Suprapubic skin (tissue), 4 donors: ENCODE data around the gene NFATC3. TPM values are rescaled to one million over a fixed set of nuclear protein-coding genes. Genes with fewer than 3 reads are reported as not detected.
A peak's percentile ranks its signal among the peaks of the same experiment; 100 is the strongest.

ENCODE experiments used
- DNase-seq, 2 donors: peaks; one replicate each; pipeline ENCODE4 v3.0.0-alpha.2; 2019; ENCODE audit warnings: low spot score in 2 of 2
- H3K27ac ChIP-seq: fragments of 200-600 bp; sonication (generic); one replicate; pipeline ENCODE4 v1.5.1; 2019
- H3K27me3 ChIP-seq: fragments of 200-600 bp; sonication (generic); one replicate; pipeline ENCODE4 v1.5.1; 2019
- H3K36me3 ChIP-seq: fragments of 200-600 bp; sonication (generic); one replicate; pipeline ENCODE4 v1.5.1; 2019
- H3K4me1 ChIP-seq: fragments of 200-600 bp; sonication (generic); one replicate; pipeline ENCODE4 v1.5.1; 2019
- H3K4me3 ChIP-seq: fragments of 200-600 bp; sonication (generic); one replicate; pipeline ENCODE4 v1.5.1; 2019; ENCODE audit warnings: mild to moderate bottlenecking
- H3K9me3 ChIP-seq: fragments of 200-600 bp; sonication (generic); one replicate; pipeline ENCODE4 v1.5.1; 2019
- EP300 ChIP-seq: sonication (generic); formaldehyde crosslinking; IDR thresholded peaks from one replicate; pipeline ENCODE4 v1.6.1; 2017; ENCODE audit warnings: antibody characterized with exemption
- POLR2A ChIP-seq, 2 donors: fragments of 450-650 bp; IDR thresholded peaks; one replicate each; pipeline ENCODE4 v1.6.1; 2017; ENCODE audit warnings: antibody characterized with exemption in 2 of 2, mild to moderate bottlenecking in 2 of 2, moderate library complexity in 2 of 2
- POLR2AphosphoS5 ChIP-seq, 3 donors: sonication (generic); formaldehyde crosslinking; IDR thresholded peaks; one replicate each; pipeline ENCODE4 v1.6.1; 2017; ENCODE audit warnings: antibody characterized with exemption in 3 of 3
- WGBS: methylation state at CpG from one replicate; pipeline ENCODE4 v1.1.5; 2018; 5-methylcytosine and 5-hydroxymethylcytosine counted together
- total RNA-seq, 4 donors: library from RNA; depleted of rRNA; stranded (reverse); fragments of >200 nt; gene quantifications; one replicate each; pipeline ENCODE4 v1.1.0, GENCODE V29; 2016
- TF ChIP-seq, protein P1 (sequence below), 2 donors: fragments of 200-600 bp in 1 of 2; fragments of 450-650 bp in 1 of 2; sonication (generic) in 1 of 2; IDR thresholded peaks; one replicate each; pipeline ENCODE4 v1.5.1; 2016 to 2019; ENCODE audit warnings: antibody characterized with exemption in 2 of 2, mild to moderate bottlenecking in 1 of 2, moderate library complexity in 1 of 2

NFATC3 gene
- total RNA-seq, 4 donors from 2014 or later = 32.7 to 58.1 (median 36.9) TPM

DNA sequence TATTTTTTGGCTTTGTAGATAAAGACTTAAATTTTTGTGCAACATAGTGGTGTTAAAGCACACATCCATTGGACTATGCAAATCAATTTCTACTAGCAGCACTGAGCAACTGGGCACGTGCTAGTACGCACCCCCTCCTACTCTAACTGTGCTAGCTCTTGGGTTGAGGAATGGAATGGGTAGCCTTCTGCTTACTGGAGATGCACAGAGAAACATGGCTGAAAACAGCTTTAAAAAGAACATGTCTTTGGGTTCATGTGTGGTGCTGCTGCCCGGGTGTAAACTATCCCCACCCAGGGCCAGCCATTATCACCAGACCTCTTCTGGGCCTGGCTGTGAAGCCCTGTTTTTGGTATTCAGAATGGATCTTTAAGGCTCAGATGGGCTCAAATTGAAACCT is 143.5 kb downstream of the NFATC3 start:
- peaks cover 45% of the 10 kb centered on the region for H3K36me3 ChIP-seq
- 82% methylated on average over 3 of the region's 3 CpGs for WGBS
- H3K27me3 ChIP-seq = no peaks in the 10 kb centered on the region
- peaks cover 30% of the 10 kb centered on the region for H3K4me1 ChIP-seq
- no peak for TF ChIP-seq POLR2A (IDR thresholded peaks at IDR 0.05)
- no peak for TF ChIP-seq EP300
- no peak for TF ChIP-seq POLR2AphosphoS5 (IDR thresholded peaks at IDR 0.05)
- TF ChIP-seq, protein P1, sequence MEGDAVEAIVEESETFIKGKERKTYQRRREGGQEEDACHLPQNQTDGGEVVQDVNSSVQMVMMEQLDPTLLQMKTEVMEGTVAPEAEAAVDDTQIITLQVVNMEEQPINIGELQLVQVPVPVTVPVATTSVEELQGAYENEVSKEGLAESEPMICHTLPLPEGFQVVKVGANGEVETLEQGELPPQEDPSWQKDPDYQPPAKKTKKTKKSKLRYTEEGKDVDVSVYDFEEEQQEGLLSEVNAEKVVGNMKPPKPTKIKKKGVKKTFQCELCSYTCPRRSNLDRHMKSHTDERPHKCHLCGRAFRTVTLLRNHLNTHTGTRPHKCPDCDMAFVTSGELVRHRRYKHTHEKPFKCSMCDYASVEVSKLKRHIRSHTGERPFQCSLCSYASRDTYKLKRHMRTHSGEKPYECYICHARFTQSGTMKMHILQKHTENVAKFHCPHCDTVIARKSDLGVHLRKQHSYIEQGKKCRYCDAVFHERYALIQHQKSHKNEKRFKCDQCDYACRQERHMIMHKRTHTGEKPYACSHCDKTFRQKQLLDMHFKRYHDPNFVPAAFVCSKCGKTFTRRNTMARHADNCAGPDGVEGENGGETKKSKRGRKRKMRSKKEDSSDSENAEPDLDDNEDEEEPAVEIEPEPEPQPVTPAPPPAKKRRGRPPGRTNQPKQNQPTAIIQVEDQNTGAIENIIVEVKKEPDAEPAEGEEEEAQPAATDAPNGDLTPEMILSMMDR (IDR thresholded peaks at IDR 0.05) = no peak
- DNase-seq = no peak
- no peak overlapping the region for H3K4me3 ChIP-seq
- no peak overlapping the region for H3K27ac ChIP-seq
- H3K9me3 ChIP-seq = no peaks in the 10 kb centered on the region

GRCh38 chr16:68229431-68230175 is 144.4 kb downstream of the NFATC3 start:
- Histone ChIP-seq H3K4me1 (peaks cover 39% of the 10 kb centered on the region), H3K27me3 (no peaks in the 10 kb centered on the region), H3K9me3 (no peaks in the 10 kb centered on the region), H3K4me3 (no peak overlapping the region), H3K36me3 (peaks cover 45% of the 10 kb centered on the region), H3K27ac (no peak overlapping the region)
- 10% methylated on average over 1 of the region's 4 CpGs for WGBS
- TF ChIP-seq, protein P1 (IDR thresholded peaks at IDR 0.05) = peak; percentile 79 to 83
- TF ChIP-seq POLR2AphosphoS5 (IDR thresholded peaks at IDR 0.05) = no peak
- no peak for TF ChIP-seq EP300
- peak in 1 of 2 donors; percentile 64 for DNase-seq

DNA sequence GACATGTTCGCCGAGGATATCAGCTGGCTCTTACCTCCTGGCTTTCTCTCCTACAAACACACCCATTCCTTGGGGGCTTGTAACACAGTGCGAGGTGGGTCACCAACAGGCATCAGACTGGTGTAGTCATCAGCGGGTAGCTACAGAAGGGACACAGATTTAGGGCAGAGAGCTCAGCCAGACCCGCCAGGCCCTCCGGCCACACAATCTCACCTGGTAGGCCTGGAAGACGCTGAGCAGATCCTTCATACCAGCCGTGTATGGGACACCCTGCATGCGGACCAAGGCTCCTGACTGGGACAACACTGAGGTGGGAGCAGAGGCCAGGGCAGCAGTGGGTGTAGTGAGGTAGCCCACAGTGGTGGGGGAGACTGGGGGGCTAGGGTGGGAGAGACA is 145.0 kb downstream of the NFATC3 start:
- H3K36me3 ChIP-seq = peaks cover 45% of the 10 kb centered on the region
- 88% methylated on average over 7 of the region's 9 CpGs for WGBS
- H3K4me1 ChIP-seq = peaks cover 45% of the 10 kb centered on the region
- no peak overlapping the region for H3K27ac ChIP-seq
- H3K27me3 ChIP-seq = no peaks in the 10 kb centered on the region
- no peak overlapping the region for H3K4me3 ChIP-seq
- peak in 1 of 2 donors; percentile 69 for DNase-seq
- no peak for TF ChIP-seq POLR2A (IDR thresholded peaks at IDR 0.05)
- TF ChIP-seq EP300 = no peak
- no peak for TF ChIP-seq POLR2AphosphoS5 (IDR thresholded peaks at IDR 0.05)
- TF ChIP-seq, protein P1 (IDR thresholded peaks at IDR 0.05) = no peak
- H3K9me3 ChIP-seq = no peaks in the 10 kb centered on the region

GRCh38 chr16:68230956-68231355 is 145.8 kb downstream of the NFATC3 start:
- peak in 1 of 2 donors; percentile 56 for DNase-seq
- Histone ChIP-seq H3K4me3 (no peak overlapping the region), H3K4me1 (peaks cover 50% of the 10 kb centered on the region), H3K27me3 (no peaks in the 10 kb centered on the region), H3K27ac (no peak overlapping the region), H3K9me3 (no peaks in the 10 kb centered on the region), H3K36me3 (peaks cover 44% of the 10 kb centered on the region)
- 88% methylated on average over 6 of the region's 12 CpGs for WGBS
- TF ChIP-seq POLR2A (IDR thresholded peaks at IDR 0.05) (no peak), POLR2AphosphoS5 (IDR thresholded peaks at IDR 0.05) (no peak), EP300 (no peak)
- TF ChIP-seq, protein P1 (IDR thresholded peaks at IDR 0.05) = no peak

DNA sequence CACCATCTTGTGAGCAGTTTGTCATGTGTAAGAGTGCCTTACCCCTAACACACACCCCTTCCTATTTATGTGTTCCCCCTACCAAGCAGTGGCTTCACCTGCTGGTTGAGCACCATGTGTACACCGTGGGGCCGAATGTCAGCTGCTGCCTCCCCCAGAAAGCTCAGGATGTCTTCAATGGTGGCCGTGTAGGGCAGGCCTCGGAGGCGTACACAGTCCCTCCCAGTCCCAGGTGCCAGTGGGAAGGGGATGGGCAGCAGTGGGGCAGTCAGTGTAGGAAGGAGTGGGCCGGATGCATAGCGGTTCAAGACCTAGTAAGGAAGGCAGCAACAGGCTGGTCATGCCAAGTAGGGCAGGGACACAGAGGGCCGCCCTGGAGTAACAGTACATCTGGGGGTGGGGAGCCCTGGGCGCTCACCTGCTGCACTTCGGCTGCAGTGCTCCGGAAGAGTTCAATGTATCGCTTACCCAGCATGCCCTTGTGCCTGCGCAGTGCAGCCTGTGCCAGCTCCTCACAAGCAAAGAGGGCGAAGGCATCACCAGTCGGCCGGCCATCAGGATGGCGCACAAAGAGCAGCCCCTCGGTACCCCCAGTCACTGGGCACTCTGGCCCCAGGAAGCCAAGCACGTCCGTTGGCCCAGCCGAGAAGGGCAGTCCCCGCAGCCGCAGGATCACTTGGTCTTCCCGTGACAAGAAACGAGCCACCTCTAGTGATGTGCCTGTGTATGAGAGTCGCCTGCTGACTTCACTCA is 146.4 kb downstream of the NFATC3 start:
- Histone ChIP-seq H3K36me3 (peaks cover 38% of the 10 kb centered on the region), H3K4me3 (no peak overlapping the region), H3K27me3 (no peaks in the 10 kb centered on the region), H3K9me3 (no peaks in the 10 kb centered on the region), H3K27ac (no peak overlapping the region), H3K4me1 (peaks cover 56% of the 10 kb centered on the region)
- TF ChIP-seq, protein P1 (IDR thresholded peaks at IDR 0.05) = no peak
- TF ChIP-seq POLR2A (IDR thresholded peaks at IDR 0.05) (no peak), POLR2AphosphoS5 (IDR thresholded peaks at IDR 0.05) (no peak), EP300 (no peak)
- 82% methylated on average over 16 of the region's 26 CpGs for WGBS
- DNase-seq = no peak
